Right lobe of liver (tissue), 4 donors: Measurements from ENCODE around the gene PRDM16.

Experiments used
- CTCF ChIP-seq, 4 donors: fragments of 200-600 bp in 3 of 4; fragments of 450-650 bp in 1 of 4; IDR thresholded peaks; one replicate each; pipeline versions ENCODE4 v1.5.1 to v1.8.0; 2016 to 2022; ENCODE audit warnings: antibody characterized with exemption in 4 of 4, mild to moderate bottlenecking in 2 of 4
- POLR2A ChIP-seq: fragments of 450-650 bp; IDR thresholded peaks from one replicate; pipeline ENCODE4 v1.6.1; 2017; ENCODE audit warnings: antibody characterized with exemption, mild to moderate bottlenecking
- donor health status: DM: no; HTN: no; CAD: no.
- donor health status: DM: no; HTN: no; CAD: no.
- donor health status: DM: no; HTN: yes; CAD: no.

- no peak for TF ChIP-seq CTCF (IDR thresholded peaks at IDR 0.05)
- TF ChIP-seq POLR2A: no peak
Observed at GRCh38 chr1:3313576-3313950, 244.6 kb downstream of the PRDM16 start.
